HG03460 (cell line): ENCODE measurements around the gene INSL4.

Experiments used
- ATAC-seq: cut with Tn5 transposase; IDR thresholded peaks from one replicate; pipeline ENCODE4 v1.9.1; 2021; ENCODE audit not compliant: unreplicated experiment

INSL4 gene

DNA sequence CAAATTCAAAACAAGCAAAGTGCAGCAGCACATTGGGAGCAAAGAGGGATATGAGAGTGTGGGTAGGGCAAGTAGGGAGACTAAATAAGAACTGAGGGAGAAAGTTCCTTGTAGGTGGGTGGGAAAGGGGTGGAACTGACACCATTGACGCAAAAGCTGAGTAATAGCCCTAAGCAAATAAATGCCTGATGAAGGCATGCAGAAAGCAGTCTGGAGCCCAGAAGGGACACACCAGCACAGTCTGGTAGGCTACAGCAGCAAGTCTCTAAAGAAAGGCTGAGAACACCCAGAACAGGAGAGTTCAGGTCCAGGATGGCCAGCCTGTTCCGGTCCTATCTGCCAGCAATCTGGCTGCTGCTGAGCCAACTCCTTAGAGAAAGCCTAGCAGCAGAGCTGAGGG is at the start of gene INSL4:
Gene INSL4 (plus strand): TSS at position 208 of the 400 bp plus-strand sequence. CDS start 105 bp downstream, at position 313.
- ATAC-seq = no peak

DNA sequence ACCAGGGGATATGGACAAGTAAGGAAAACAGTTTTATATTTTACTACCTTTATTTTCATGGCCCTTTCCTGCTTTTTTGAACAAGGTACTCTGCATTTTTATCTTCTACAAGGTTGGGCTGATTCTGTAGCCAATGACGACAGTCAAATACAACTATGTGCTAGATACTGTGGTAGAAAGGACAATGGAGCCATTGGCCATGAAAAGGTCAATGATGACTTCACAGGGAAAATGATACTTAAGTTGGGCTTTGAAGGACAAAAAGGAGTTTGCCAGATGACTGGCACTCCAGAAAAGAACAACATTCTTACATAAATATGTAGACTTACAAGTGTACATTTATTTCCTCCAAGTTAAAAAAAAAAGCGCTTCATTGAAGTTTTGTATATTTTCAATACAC is 46.4 kb upstream of the INSL4 start:
- ATAC-seq = no peak

DNA sequence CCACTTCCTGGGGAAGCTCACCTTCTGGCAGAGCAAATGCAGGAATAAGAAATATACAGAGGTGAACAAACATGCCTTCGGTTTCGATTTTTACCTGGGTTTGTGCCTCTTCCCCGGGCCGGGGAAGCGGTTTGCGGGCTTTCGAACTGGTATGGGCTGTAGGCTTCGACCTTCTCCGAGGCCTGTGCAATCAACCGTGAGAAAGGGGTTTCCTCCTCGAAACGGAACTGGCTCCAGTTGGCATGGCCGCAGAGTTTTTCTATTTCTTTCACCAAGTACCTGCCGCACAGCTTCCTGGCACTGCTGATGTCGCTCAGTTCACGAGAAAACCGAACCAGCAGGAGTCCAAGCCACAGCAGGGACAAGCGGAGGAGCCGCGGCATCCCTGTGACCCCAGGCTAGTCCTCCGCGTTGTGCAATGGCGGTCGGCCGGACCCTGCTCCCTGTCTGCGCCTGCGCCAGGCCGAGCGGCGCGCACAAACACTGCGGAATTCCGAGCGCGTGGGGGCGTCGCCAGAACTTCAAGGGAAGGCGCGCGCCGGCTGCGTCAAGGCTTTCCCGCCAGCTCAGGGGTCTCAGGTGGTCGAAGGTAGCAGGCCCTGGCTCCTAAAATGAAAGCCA is 45.9 kb upstream of the INSL4 start, which contains the start of gene INSL6:
Gene INSL6 (minus strand): TSS at position 420 of the 621 bp plus-strand sequence. CDS start 37 bp downstream, at position 383.
- ATAC-seq = no peak

DNA sequence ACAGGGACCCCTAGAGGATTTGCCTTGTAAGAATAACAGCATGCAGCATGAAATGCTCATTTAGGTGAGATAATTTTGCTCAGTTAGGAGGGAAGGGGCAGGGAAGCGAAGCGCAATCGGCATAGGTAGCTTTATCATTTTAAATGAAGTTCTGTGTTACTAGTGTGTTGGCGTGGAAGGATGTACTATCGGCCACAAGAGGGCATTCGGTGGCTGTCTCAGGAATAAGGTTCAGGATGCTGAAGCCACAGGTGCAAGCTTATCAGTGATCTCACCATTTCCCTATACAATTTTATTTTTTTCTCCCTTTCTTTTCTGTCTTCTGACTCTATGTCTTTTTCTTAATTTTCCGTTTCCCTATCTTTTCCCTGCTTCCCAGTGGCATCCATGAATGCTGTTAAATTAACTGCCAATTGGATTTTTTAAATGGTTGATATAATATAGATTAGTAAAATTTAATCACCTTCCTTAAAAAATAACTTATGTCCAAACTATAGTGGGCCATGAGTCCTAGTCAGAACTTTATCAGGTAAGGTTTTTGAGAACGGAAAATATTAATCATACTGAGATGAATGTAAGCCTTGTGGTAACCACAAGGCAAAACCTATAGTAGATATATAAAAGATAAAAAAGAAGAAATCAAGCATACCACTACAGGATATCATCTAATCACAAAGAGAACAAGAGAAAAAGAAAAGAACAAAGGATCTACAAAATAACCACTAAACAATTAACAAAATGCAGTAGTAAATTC is 44.6 kb upstream of the INSL4 start:
- ATAC-seq = peak; percentile 52

DNA sequence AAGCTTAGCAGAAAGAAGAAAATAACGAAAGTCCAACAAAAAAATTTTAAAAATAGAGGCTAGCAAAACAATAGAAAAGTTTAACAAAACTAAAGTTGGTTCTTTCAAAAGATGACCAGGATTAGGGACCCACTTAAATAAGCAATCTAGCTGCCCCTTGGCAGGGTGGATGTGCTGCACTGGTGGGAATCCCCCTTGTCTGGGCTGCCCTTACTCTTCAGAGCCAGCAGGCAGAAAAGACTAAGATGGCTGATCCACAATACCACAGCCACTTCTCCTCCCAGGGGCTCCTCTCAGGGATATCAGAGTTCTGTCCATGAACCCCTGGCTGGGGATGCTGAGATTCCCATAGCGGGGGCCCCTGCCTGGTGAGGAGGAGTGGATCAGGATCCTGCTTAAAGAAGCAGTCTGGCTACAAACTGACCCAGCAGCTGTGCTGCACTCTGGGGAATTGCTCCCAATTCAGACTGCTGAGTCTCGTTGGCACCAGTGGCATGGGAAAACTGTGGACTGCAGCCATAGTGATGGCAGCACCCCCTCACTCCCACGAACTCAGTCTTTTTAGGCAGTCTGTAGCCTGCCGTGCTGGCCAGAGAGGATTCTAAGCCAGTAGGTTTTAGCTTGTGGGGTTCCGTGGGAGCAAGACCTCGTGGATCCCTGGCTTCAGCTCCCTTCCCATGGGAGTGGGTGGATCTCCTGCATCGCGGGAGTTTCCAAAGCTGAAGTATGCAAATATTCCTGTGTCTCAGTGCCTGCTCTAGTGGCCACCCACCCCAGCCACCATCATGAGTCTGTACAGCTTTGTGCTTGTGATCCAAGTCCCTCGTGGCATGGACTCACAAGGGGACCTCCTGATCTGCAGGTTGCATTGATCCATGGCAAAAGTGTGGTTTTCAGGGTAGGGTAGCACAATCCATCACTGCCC is 42.9 kb upstream of the INSL4 start:
- ATAC-seq = no peak

DNA sequence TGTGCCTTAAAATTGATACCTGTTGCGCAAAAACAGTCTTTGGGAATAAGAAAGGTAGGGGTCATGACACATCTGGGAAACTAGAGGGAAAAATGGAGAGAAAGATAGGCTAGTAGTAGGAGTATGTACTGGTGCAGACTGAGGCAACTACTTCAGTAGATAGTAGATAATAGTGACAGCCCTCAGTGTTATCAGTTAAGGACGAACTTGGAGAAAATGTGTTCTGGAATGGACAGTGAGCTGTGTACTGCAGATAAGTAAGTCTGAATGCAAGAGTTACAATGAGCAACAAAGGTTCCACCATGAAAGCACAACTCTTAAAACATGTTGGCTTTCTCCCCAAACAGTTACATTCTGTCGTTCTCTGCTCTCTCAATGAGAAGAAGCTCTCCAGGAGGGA is 39.2 kb upstream of the INSL4 start:
- ATAC-seq = no peak

DNA sequence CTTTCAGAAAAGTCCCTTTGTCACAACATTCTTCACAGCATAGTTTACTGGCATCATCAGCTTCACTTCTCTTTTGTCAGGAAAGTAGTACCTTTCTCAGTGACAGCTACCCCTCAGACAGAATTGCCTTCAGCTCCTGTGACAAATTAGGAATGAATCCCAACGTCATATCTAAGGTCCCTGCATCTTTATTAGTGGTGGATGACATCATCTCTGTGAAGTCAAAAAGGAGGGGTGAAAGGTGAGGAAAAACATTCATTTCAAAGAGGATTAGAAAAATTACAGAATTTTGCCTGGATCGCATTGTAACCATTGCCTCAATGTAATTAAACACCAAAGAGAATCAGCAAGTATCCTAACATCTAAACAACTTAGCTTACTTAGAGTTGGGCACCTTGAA is 37.9 kb upstream of the INSL4 start:
- no peak for ATAC-seq

DNA sequence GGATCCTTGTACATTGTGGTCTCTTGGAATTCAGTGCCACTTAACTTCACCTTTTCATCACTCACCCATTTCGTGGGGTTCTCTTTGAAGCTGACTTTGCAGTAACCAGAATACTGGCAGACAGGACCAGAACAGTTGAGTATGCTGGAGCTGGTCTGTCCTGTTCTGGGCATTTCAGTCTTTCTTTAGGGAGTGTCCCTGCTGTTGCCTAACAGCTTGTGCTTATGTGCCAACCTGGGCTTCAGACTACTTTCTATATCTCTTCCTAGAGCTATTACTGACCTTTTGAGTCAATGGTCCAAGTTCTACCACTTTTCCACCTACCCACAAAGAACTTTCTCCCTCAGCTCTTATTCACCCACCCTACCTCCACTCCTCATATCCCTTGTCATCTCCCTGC is 35.8 kb upstream of the INSL4 start:
- ATAC-seq = no peak

DNA sequence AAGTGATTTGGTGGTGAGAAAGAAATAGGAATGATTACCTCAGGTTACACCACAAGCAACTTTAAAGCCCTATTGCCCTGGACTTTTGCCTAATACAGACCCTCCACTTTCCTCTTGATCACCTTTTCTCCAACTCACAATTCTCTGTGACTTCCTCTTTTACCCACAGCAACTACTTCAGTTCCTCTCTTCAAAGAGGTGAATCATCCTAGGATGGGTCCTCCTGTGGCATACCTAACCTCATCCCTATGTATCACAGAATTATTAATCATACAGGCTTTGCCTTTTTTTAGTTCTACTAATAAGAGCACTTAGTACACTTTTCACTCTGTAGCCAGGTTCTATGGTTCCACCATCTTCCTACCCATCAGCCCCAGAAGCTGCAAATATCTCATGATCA is 26.1 kb upstream of the INSL4 start:
- ATAC-seq = no peak

DNA sequence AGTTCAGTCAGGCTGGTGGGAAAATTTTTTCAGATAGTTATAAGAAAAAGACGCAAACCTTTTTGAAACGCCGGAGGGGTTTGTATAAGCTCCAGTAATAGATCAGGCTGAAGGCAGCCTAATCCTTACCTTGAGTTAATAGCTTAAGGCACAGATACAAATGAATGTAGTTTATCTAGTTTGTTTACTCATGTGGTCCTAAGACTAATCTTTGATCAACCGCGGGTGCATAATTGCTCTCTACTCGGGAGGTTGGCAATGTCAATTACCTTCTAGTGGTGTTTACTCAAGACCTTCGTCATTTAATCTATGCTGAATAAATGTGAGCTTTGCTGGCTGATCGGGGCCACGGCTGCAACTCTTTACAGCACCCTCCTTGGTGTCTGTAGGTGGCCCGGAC is 665 bp upstream of the INSL4 start:
- no peak for ATAC-seq

DNA sequence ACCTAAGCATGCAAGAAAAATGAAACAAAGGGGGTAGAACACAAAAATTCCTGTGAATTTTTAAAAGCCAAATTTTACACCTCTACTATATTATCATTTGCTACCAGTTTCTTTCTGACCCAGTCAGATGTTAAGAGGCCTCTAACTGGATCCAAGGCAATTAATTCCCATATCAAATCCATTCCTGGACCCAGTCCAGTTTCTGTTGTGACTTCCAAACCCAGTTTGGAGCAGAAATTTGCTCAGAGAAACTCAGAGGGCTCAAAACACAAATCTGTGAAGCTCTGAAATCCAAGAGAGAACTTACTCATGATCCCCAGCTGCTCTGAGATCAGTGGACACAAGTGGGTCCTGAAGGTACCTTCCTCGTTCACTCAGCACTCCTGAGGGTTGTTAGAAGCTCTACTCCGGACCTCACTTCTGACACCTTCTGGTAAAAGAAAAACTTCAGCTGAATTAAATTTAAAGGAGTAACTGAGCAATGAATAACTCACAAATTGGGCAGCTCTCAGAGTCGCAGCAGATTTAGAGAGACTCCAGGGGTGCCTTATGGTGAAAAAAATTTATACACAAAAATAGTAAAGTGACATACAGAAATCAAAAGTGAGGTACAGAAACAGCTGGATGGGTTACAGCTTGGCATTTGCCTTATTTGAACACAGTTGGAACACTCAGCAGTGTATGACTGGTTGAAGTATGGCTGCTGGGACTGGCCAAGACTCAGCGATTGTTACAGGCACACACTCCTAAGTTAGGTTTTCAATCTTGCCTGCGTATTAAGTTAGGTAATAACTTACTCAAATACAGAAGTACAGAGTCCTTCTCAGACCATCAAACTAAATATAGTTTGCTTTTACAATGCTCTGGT is 32.4 kb downstream of the INSL4 start:
- ATAC-seq = no peak

DNA sequence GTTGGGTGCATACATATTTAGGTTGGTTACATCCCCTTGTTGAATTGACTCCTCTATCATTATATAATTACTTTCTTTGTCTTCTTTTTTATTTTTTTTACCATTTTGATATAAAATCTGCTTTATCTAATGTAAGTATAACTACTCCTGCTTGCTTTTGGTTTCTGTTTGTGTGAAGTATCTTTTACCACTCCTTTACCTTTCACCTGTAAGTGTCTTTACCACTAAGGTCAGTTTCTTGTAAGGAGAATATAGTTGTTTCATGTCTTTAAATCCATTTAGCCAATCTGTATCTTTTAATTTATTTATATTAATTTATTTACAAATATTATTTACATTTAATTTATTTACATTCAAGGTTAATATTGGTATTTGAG is 33.0 kb downstream of the INSL4 start:
- ATAC-seq = no peak

DNA sequence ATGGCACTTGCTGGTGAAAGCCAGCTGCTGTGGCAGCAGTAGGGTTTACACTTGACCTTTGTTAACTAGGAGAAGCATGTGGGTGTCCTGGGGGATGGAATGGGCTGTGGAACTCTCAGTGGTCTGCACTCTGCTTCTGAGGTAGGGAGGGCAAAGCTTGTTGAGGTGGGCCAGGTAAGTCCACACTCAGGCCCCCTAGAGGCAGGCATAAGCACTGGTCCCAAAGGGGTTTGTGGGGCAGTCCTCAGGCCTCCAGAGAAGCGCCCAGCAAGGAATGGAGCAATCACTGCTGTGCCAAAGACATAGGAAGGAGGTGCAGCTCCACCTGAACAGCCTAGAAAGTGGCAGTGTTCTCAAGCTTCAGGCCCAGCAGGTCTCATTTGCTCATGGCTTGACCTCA is 34.7 kb downstream of the INSL4 start:
- no peak for ATAC-seq

DNA sequence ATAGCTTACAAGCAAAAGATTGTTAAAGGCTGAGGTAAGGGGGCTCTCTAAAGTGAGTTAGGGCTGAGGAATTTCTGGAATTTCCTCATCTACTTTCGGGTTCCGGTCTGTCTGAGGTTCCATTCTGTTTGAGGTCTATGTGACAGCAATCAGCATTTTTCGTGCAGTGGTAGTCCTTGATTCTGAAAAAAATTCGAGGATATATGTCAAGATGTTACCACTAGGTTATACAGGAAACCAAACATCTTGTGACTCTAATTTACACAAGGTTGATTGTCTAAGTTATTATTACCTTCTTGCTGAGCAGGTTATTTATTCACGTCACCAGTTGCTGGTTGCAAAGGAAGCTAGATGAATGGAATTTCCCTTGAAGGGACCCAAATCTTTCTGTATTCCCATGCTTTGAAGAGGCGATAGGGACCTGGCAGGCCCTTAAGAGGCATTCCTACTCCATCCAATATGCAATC is 38.1 kb downstream of the INSL4 start:
- no peak for ATAC-seq

DNA sequence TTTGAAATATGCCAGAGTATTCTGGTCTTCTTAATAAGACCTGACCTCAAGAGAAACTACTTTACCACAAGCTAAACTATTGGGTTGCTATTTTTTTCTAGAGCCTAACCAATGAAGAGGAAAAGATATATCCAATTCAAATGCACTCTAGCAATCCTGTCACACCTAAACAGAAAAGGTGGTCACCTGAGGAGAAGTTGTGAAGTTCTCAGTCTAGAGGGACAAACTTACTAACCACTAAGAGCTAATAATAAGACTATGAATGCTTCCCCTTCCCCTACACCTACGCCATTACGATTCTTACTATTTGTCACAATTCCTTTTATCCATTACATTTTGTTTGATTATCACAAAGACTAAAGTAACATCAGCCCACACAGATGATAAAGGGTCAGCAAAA is 43.6 kb downstream of the INSL4 start:
- ATAC-seq = no peak

DNA sequence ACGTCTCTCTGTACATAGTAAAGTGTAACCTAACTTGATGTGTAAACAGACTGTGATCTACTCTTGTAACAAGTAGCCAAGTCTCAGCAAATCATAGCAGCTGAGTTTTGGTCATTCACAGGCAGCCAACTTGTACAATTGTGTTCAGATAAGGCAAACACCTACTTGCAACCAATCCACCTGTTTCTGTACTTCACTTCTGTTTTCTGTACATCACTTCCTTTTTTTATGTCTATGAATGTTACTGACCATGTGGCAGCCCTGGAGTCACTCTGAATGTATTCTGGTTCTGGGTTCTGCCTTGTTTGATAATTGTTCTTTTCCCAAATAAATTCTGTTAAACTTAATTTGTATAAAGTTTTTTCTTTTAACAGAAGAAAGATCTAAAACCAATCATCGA is 47.3 kb downstream of the INSL4 start:
- ATAC-seq = peak; percentile 59
